ENCODE measurements around the gene CAMK2G. TPM values are rescaled to one million over a fixed set of nuclear protein-coding genes. Genes with fewer than 3 reads are reported as not detected.
"Not testable (repeated sequence)": the region's sequence is repeated elsewhere in the genome, so short reads cannot be mapped to it uniquely, and the experiment has no call there.

Gene CAMK2G
- total RNA-seq, 1 donor from 2014 or later = 25.9 TPM

DNA sequence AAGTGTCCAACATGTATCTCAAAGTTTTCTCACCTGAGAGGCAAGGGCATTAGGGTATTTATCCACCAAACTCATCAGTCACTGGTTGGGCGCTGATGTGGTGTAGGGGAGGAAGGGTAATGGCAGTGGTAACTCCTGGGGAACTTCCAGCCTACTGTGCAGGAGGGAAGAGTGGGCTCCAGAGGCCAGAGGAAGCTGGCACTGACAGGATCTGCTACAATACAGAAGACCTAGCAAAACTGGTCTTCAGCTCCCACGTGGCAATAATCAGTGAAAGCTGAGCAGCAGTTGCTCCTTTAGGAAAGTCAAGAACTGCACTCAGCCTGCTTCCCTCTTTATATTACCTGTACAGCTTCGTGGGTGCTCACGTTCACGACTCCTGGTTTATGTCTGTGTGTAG lies 17.2 kb upstream of the CAMK2G start:
- H3K27me3 Mint-ChIP-seq (ENCODE audit: unreplicated experiment) = no peaks in the 10 kb centered on the region
- TF ChIP-seq, protein P1, sequence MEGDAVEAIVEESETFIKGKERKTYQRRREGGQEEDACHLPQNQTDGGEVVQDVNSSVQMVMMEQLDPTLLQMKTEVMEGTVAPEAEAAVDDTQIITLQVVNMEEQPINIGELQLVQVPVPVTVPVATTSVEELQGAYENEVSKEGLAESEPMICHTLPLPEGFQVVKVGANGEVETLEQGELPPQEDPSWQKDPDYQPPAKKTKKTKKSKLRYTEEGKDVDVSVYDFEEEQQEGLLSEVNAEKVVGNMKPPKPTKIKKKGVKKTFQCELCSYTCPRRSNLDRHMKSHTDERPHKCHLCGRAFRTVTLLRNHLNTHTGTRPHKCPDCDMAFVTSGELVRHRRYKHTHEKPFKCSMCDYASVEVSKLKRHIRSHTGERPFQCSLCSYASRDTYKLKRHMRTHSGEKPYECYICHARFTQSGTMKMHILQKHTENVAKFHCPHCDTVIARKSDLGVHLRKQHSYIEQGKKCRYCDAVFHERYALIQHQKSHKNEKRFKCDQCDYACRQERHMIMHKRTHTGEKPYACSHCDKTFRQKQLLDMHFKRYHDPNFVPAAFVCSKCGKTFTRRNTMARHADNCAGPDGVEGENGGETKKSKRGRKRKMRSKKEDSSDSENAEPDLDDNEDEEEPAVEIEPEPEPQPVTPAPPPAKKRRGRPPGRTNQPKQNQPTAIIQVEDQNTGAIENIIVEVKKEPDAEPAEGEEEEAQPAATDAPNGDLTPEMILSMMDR (IDR thresholded peaks at IDR 0.05; ENCODE audit: partially characterized antibody, unreplicated experiment) = no peak
- H3K27ac Mint-ChIP-seq (ENCODE audit: unreplicated experiment) = no peak overlapping the region
- no peaks in the 10 kb centered on the region for H3K36me3 Mint-ChIP-seq (ENCODE audit: unreplicated experiment)
- H3K4me1 Mint-ChIP-seq (ENCODE audit: low read depth, unreplicated experiment) = no peaks in the 10 kb centered on the region
- no peak for DNase-seq
- H3K4me3 Mint-ChIP-seq (ENCODE audit: unreplicated experiment) = no peak overlapping the region
- H3K9me3 Mint-ChIP-seq (ENCODE audit: unreplicated experiment) = peaks cover 2% of the 10 kb centered on the region

- H3K27ac Mint-ChIP-seq (ENCODE audit: unreplicated experiment); H3K4me1 Mint-ChIP-seq (ENCODE audit: low read depth, unreplicated experiment): not testable (repeated sequence)
Measured at GRCh38 chr10:73890830-73891229, 16.5 kb upstream of the CAMK2G start.

DNA sequence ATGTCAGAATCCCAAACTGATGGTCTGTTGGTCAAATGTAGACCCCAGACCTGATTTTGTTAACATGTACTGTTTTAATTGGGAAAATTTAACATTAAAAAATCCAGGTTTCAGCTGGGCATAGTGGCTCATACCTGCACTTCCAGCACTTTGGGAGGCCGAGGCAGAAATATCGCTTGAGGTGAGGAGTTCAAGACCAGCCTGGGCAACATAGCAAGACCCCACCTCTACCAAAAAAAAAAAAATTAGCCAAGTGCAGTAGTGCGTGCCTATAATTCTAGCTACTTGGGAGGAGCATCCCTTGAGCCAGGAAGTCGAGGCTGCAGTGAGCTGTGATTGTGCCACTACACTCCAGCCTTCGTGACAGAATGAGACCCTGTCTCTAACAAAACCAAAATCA lies 15.9 kb upstream of the CAMK2G start:
- Mint-ChIP-seq H3K27me3 (ENCODE audit: unreplicated experiment) (peaks cover 2% of the 10 kb centered on the region), H3K9me3 (ENCODE audit: unreplicated experiment) (peaks cover 2% of the 10 kb centered on the region), H3K4me3 (ENCODE audit: unreplicated experiment) (no peak overlapping the region), H3K4me1 (ENCODE audit: low read depth, unreplicated experiment) (no peaks in the 10 kb centered on the region), H3K36me3 (ENCODE audit: unreplicated experiment) (no peaks in the 10 kb centered on the region), H3K27ac (ENCODE audit: unreplicated experiment) (no peak overlapping the region)
- TF ChIP-seq, protein P1 (IDR thresholded peaks at IDR 0.05; ENCODE audit: partially characterized antibody, unreplicated experiment) = no peak
- DNase-seq = no peak

More at GRCh38 chr10:73890830-73891229, 16.5 kb upstream of the CAMK2G start:
- H3K27me3 Mint-ChIP-seq (ENCODE audit: unreplicated experiment); DNase-seq; H3K36me3 Mint-ChIP-seq (ENCODE audit: unreplicated experiment); H3K4me3 Mint-ChIP-seq (ENCODE audit: unreplicated experiment); H3K9me3 Mint-ChIP-seq (ENCODE audit: unreplicated experiment): not testable (repeated sequence)

DNA sequence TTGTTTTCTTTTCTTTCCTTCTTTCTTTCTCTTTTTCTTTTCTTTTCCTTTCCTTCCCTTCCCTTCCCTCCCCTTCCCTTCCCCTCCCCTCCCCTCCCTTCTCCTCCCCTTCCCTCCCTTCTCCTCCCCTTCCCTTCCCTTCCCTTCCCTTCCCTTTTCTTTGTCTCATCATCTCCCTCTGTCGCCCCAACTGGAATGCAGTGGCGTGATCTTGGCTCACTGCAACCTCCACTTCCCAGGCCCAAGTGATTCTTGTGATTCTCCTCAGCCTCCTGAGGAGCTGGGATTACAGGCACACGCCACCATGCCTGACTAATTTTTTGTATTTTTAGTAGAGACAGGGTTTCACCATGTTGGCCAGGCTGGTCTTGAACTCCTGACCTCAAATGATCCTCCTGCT lies 15.1 kb upstream of the CAMK2G start:
- not testable (repeated sequence) for H3K4me3 Mint-ChIP-seq (ENCODE audit: unreplicated experiment); H3K36me3 Mint-ChIP-seq (ENCODE audit: unreplicated experiment); H3K27ac Mint-ChIP-seq (ENCODE audit: unreplicated experiment); H3K4me1 Mint-ChIP-seq (ENCODE audit: low read depth, unreplicated experiment); DNase-seq; H3K27me3 Mint-ChIP-seq (ENCODE audit: unreplicated experiment); H3K9me3 Mint-ChIP-seq (ENCODE audit: unreplicated experiment)

- no peak overlapping the region for H3K4me3 Mint-ChIP-seq (ENCODE audit: unreplicated experiment)
- no peaks in the 10 kb centered on the region for H3K4me1 Mint-ChIP-seq (ENCODE audit: low read depth, unreplicated experiment)
- TF ChIP-seq, protein P1 (IDR thresholded peaks at IDR 0.05; ENCODE audit: partially characterized antibody, unreplicated experiment) = no peak
- DNase-seq = no peak
- no peak overlapping the region for H3K27ac Mint-ChIP-seq (ENCODE audit: unreplicated experiment)
- peaks cover 2% of the 10 kb centered on the region for H3K27me3 Mint-ChIP-seq (ENCODE audit: unreplicated experiment)
- H3K36me3 Mint-ChIP-seq (ENCODE audit: unreplicated experiment) = no peaks in the 10 kb centered on the region
- peaks cover 2% of the 10 kb centered on the region for H3K9me3 Mint-ChIP-seq (ENCODE audit: unreplicated experiment)
Measured at GRCh38 chr10:73889014-73889413, 14.7 kb upstream of the CAMK2G start.

DNA sequence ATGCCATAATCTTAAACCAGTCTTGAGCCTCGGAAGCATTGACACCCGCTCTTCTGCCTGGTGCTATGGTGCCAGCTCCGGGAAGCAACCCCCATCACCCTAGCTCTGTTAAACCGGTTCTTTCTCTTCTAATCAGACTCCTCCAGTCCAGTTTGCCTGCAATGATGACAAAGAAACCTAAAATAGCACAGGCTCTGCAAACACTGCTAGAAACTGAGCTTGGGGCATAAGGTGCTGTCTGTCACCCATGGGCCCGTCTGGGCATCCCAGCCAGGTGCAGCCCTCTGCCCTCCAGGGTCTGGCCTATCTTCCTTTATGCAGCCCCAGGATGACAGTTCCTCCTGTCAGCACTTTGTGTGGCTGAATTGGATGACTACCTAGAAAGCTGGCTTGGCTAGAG lies 14.2 kb upstream of the CAMK2G start:
- Mint-ChIP-seq H3K4me3 (ENCODE audit: unreplicated experiment) (no peak overlapping the region), H3K27ac (ENCODE audit: unreplicated experiment) (no peak overlapping the region), H3K36me3 (ENCODE audit: unreplicated experiment) (no peaks in the 10 kb centered on the region), H3K4me1 (ENCODE audit: low read depth, unreplicated experiment) (no peaks in the 10 kb centered on the region), H3K9me3 (ENCODE audit: unreplicated experiment) (peaks cover 2% of the 10 kb centered on the region), H3K27me3 (ENCODE audit: unreplicated experiment) (peaks cover 2% of the 10 kb centered on the region)
- TF ChIP-seq, protein P1 (IDR thresholded peaks at IDR 0.05; ENCODE audit: partially characterized antibody, unreplicated experiment) = no peak
- no peak for DNase-seq
